Ishikawa (cell line): ENCODE measurements around the gene S1PR5.

ENCODE experiments used
- CEBPB ChIP-seq: IDR thresholded peaks from 2 replicates; pipeline ENCODE4 v1.6.1; 2012
- CREB1 ChIP-seq: IDR thresholded peaks from 2 replicates; pipeline ENCODE4 v1.6.1; 2012; ENCODE audit warnings: low read depth
- EGR1 ChIP-seq: IDR thresholded peaks from 2 replicates; pipeline ENCODE4 v1.6.1; 2012
- EP300 ChIP-seq: IDR thresholded peaks from 2 replicates; pipeline ENCODE4 v1.6.1; 2012; ENCODE audit warnings: borderline replicate concordance
- FOXM1 ChIP-seq: IDR thresholded peaks from 2 replicates; pipeline ENCODE4 v1.6.1; 2012; ENCODE audit warnings: low read depth, borderline replicate concordance
- NFIC ChIP-seq: IDR thresholded peaks from 2 replicates; pipeline ENCODE4 v1.6.1; 2012
- RAD21 ChIP-seq: IDR thresholded peaks from 2 replicates; pipeline ENCODE4 v1.6.1; 2012; ENCODE audit warnings: low read depth
- TAF1 ChIP-seq: IDR thresholded peaks from 2 replicates; pipeline ENCODE4 v1.6.1; 2012; ENCODE audit warnings: low read depth, mild to moderate bottlenecking
- TCF12 ChIP-seq: IDR thresholded peaks from 2 replicates; pipeline ENCODE4 v1.6.1; 2012; ENCODE audit warnings: low read depth
- TEAD4 ChIP-seq: IDR thresholded peaks from 2 replicates; pipeline ENCODE4 v1.6.1; 2012
- YY1 ChIP-seq: IDR thresholded peaks from 2 replicates; pipeline ENCODE4 v1.6.1; 2012; ENCODE audit warnings: low read depth
- ZBTB7A ChIP-seq: IDR thresholded peaks from 2 replicates; pipeline ENCODE4 v1.6.1; 2012; ENCODE audit warnings: low read depth
- TF ChIP-seq, protein P1 (sequence below): IDR thresholded peaks from 2 replicates; pipeline ENCODE4 v1.6.1; 2012
- TF ChIP-seq, protein P2 (sequence below): IDR thresholded peaks from 2 replicates; pipeline ENCODE4 v1.6.1; 2012; ENCODE audit warnings: low read depth, mild to moderate bottlenecking
- TF ChIP-seq, protein P3 (sequence below): IDR thresholded peaks from 2 replicates; pipeline ENCODE4 v1.6.1; 2012

S1PR5 gene

DNA sequence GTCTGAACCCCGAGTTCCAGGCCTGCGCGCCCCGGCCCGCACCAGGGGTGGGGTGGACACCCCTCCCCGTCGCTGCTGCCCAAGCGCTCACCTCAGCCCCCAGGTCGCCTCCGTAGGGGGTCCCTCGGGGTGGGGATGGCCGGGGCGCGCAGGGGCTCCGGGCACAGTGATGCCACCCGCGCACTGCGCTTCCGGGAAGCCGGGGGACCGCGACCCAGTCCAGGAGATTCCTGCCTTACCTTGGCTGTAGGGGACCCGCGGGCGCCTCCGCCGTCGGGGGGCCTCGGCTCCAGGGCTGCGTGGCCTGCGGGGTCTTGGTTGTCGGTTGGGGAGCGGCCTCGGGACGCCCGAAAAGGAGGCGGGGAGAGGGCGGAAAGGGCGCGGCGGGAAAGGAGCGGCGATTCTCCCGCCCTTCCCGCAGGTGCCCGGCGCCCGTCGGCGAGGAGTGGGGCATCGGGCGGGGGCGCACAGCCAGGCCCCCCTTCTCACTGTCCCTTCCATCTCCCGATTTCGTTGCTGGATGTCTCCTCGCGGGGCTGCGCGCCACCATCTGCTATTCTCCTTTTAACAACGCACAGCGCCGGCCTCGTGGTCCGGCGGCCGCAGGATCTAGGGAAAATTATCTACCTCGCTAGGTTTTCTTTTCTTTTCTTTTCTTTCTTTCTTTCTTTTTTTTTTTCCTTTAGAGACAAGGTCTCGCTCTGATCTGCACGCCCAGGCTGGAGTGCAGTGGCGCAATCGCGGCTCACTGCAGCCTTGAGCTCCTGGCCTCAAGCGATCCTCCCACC is 14.1 kb downstream of the S1PR5 start, which contains the start of gene KEAP1:
Gene KEAP1, minus strand, starts transcription at position 355 of the 788 bp plus-strand sequence. CDS start 3,323 bp downstream, outside the sequence.
- no peak for TF ChIP-seq ZBTB7A
- TF ChIP-seq, protein P1, sequence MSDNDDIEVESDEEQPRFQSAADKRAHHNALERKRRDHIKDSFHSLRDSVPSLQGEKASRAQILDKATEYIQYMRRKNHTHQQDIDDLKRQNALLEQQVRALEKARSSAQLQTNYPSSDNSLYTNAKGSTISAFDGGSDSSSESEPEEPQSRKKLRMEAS = peak; percentile 33

DNA sequence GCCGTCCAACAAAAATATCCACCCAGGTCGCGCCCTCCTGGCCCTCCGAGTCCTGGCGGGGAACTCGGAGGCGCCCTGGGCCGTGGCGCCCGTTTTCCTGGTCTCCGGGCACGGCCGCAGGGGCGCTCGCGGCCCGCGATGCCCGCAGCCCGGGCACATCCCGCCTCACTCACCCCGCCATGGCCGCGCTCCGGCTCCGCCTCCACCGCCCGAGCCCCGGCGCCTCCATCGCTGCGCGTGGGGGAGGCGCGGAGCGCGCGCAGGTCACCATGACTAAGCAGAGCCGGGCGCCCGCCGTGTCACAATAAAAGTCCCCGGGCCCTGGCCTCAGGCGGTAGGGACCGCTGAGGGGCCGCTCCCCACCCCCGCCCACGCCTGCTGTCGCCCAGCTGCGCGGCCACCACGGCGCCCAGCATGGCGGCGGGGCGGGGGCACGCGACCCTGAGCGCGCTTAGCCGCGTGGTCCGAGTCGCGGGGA is 14.7 kb downstream of the S1PR5 start:
- TF ChIP-seq, protein P1 = peak; percentile 87
- TF ChIP-seq RAD21 = no peak
- TF ChIP-seq EGR1 = peak; percentile 93
- TF ChIP-seq, protein P2, sequence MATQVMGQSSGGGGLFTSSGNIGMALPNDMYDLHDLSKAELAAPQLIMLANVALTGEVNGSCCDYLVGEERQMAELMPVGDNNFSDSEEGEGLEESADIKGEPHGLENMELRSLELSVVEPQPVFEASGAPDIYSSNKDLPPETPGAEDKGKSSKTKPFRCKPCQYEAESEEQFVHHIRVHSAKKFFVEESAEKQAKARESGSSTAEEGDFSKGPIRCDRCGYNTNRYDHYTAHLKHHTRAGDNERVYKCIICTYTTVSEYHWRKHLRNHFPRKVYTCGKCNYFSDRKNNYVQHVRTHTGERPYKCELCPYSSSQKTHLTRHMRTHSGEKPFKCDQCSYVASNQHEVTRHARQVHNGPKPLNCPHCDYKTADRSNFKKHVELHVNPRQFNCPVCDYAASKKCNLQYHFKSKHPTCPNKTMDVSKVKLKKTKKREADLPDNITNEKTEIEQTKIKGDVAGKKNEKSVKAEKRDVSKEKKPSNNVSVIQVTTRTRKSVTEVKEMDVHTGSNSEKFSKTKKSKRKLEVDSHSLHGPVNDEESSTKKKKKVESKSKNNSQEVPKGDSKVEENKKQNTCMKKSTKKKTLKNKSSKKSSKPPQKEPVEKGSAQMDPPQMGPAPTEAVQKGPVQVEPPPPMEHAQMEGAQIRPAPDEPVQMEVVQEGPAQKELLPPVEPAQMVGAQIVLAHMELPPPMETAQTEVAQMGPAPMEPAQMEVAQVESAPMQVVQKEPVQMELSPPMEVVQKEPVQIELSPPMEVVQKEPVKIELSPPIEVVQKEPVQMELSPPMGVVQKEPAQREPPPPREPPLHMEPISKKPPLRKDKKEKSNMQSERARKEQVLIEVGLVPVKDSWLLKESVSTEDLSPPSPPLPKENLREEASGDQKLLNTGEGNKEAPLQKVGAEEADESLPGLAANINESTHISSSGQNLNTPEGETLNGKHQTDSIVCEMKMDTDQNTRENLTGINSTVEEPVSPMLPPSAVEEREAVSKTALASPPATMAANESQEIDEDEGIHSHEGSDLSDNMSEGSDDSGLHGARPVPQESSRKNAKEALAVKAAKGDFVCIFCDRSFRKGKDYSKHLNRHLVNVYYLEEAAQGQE = no peak
- TF ChIP-seq CREB1 = no peak
- peak; percentile 83 for TF ChIP-seq TAF1
- peak; percentile 91 for TF ChIP-seq YY1
- TF ChIP-seq TEAD4 = peak; percentile 44
- peak; percentile 77; the same call in 1 of the 2 replicates for TF ChIP-seq TCF12
- TF ChIP-seq EP300 = peak; percentile 58; the same call in 1 of the 2 replicates
- TF ChIP-seq, protein P3, sequence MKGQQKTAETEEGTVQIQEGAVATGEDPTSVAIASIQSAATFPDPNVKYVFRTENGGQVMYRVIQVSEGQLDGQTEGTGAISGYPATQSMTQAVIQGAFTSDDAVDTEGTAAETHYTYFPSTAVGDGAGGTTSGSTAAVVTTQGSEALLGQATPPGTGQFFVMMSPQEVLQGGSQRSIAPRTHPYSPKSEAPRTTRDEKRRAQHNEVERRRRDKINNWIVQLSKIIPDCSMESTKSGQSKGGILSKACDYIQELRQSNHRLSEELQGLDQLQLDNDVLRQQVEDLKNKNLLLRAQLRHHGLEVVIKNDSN = peak; percentile 46; the same call in 1 of the 2 replicates

DNA sequence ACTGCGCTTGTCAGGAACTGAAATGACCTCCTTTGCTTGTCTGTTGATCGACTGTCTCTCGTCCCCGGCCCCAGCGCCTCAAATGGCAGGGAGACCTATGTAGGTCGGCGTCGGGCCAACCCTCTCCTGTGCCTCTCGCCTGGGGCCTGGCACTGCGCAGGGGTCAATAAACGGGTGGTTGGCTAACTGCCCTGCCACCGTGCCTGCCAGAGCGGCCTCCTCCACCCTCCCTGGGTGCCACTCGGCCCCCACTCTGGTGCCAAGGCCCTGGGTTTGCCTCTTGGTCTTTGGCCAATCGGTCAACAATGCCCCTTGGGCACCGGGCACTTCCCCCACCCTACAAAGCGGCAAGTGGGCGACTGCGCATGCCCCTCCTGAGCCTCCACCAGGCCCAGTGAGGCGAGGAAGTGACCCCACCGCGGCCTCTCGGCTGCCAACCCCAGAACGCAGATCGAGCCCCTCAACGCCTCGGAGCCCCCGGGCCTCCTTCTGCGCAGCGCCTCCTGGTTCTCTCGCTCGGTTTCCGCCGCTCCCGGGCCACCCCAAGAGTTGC is 15.2 kb downstream of the S1PR5 start:
- TF ChIP-seq TCF12 (no peak), TAF1 (no peak), TEAD4 (no peak), RAD21 (no peak), CREB1 (no peak), EGR1 (0 out of 2 replicates have a peak, but pooled peaks have one; percentile 14), YY1 (no peak), EP300 (no peak), NFIC (peak; percentile 63), FOXM1 (no peak), ZBTB7A (peak; percentile 14; the same call in 1 of the 2 replicates), CEBPB (no peak)
- TF ChIP-seq, protein P1 = peak; percentile 20; the same call in 1 of the 2 replicates
- TF ChIP-seq, protein P3 = no peak
- TF ChIP-seq, protein P2 = no peak

DNA sequence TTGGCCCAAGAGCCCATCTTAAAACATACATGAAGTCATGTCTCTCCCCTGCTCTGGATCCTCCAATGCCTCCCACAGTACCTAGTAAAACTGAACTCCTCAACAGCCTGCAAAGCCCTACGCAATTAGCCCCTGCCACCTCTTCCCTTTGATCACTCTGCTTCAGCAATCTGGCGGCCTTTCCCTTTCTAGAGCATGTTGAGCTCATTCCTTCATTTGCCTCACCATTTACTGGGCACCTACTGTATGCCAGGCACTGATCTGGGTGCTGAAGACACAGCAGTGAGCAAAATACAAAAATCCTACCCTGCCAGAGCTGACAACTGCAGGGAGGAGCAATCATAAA is 17.0 kb downstream of the S1PR5 start:
- TF ChIP-seq CREB1 = no peak
- no peak for TF ChIP-seq EP300
- no peak for TF ChIP-seq TEAD4
- TF ChIP-seq TAF1 = no peak
- no peak for TF ChIP-seq EGR1
- no peak for TF ChIP-seq CEBPB
- no peak for TF ChIP-seq ZBTB7A
- no peak for TF ChIP-seq NFIC
- no peak for TF ChIP-seq YY1
- no peak for TF ChIP-seq FOXM1
- TF ChIP-seq, protein P1 = no peak
- TF ChIP-seq TCF12 = no peak
- TF ChIP-seq RAD21 = no peak
- TF ChIP-seq, protein P3 = no peak
- TF ChIP-seq, protein P2 = no peak
